ENCODE data around the gene ZDHHC8.

Gene ZDHHC8

GRCh38 chr22:20136603-20136873 lies 4.9 kb downstream of the ZDHHC8 start:
- no peak overlapping the region for H3K18ac ChIP-seq (ENCODE audit: low read length)
- no peak overlapping the region for H3K4ac ChIP-seq (ENCODE audit: low read length)
- peak overlapping the region; percentile 14 for H3K9ac ChIP-seq (ENCODE audit: low read depth, low read length, poor library complexity)
- peaks cover 6 to 8% of the 10 kb centered on the region in 2 donors for H3K36me3 ChIP-seq (replicated peaks in 1 of 2; ENCODE audit: control insufficient read depth in 2 of 2, insufficient read depth in 2 of 2, low read length in 2 of 2)
- H2BK12ac ChIP-seq (ENCODE audit: low read length), result no peak overlapping the region
- H3K4me1 ChIP-seq (ENCODE audit: control insufficient read depth in 2 of 2, insufficient read depth in 1 of 2, low read depth in 1 of 2, low read length in 2 of 2), result peaks cover 7 to 15% of the 10 kb centered on the region in 2 donors
- H3K9me3 ChIP-seq (replicated peaks in 1 of 2; ENCODE audit: control insufficient read depth in 2 of 2, insufficient read depth in 1 of 2, low read depth in 1 of 2, low read length in 2 of 2), result peaks cover 0 to 2% of the 10 kb centered on the region in 2 donors
- no peak overlapping the region for H4K8ac ChIP-seq (ENCODE audit: low read depth, low read length)
- no peak overlapping the region for H3K4me2 ChIP-seq (ENCODE audit: insufficient read depth, low read length, poor library complexity, severe bottlenecking)
- no peak overlapping the region for H2AFZ ChIP-seq (ENCODE audit: low read length)
- DNase-seq (ENCODE audit: low spot score), result no peak
- H3K4me3 ChIP-seq (ENCODE audit: low read length in 2 of 2), result peak overlapping the region in 1 of 2 donors; percentile 61
- H2BK15ac ChIP-seq (ENCODE audit: low read length), result no peak overlapping the region
- H4K91ac ChIP-seq (ENCODE audit: low read depth, low read length, poor library complexity), result peak overlapping the region; percentile 50
- WGBS, 2 donors (ENCODE audit: extremely low coverage in 2 of 2, insufficient read length in 2 of 2, insufficient replicate concordance in 1 of 2), result no CpG with 5 or more reads among the region's 5 CpGs
- H3K14ac ChIP-seq (ENCODE audit: low read length), result no peak overlapping the region
- no peak overlapping the region for H3K27ac ChIP-seq (replicated peaks; ENCODE audit: low read length)
- H3K23ac ChIP-seq (ENCODE audit: low read depth, low read length, poor library complexity), result peak overlapping the region; percentile 8
- H2BK120ac ChIP-seq (ENCODE audit: low read depth, low read length), result no peak overlapping the region
- peaks cover 33% of the 10 kb centered on the region for H3K79me1 ChIP-seq (ENCODE audit: low read depth, low read length)
- H3K27me3 ChIP-seq (ENCODE audit: control insufficient read depth in 3 of 3, insufficient read depth in 3 of 3, low read depth in 1 of 3, low read length in 3 of 3), result no peaks in the 10 kb centered on the region
- H2AK5ac ChIP-seq (ENCODE audit: low read depth, low read length), result no peak overlapping the region
- H2BK5ac ChIP-seq (ENCODE audit: low read length), result peak overlapping the region; percentile 54

- no peak overlapping the region for H4K91ac ChIP-seq (ENCODE audit: low read depth, low read length, poor library complexity)
- H2BK12ac ChIP-seq (ENCODE audit: low read length), result no peak overlapping the region
- H2BK15ac ChIP-seq (ENCODE audit: low read length), result no peak overlapping the region
- WGBS, 2 donors (ENCODE audit: extremely low coverage in 2 of 2, insufficient read length in 2 of 2, insufficient replicate concordance in 1 of 2), result no CpG with 5 or more reads among the region's 13 CpGs
- peaks cover 32% of the 10 kb centered on the region for H3K79me1 ChIP-seq (ENCODE audit: low read depth, low read length)
- H3K9me3 ChIP-seq (replicated peaks in 1 of 2; ENCODE audit: control insufficient read depth in 2 of 2, insufficient read depth in 1 of 2, low read depth in 1 of 2, low read length in 2 of 2), result peaks cover 0 to 2% of the 10 kb centered on the region in 2 donors
- no peak overlapping the region for H3K4me2 ChIP-seq (ENCODE audit: insufficient read depth, low read length, poor library complexity, severe bottlenecking)
- no peak overlapping the region for H2AFZ ChIP-seq (ENCODE audit: low read length)
- H3K14ac ChIP-seq (ENCODE audit: low read length), result peak overlapping the region; percentile 21
- no peak overlapping the region for H3K9ac ChIP-seq (ENCODE audit: low read depth, low read length, poor library complexity)
- H4K8ac ChIP-seq (ENCODE audit: low read depth, low read length), result no peak overlapping the region
- H3K23ac ChIP-seq (ENCODE audit: low read depth, low read length, poor library complexity), result peak overlapping the region; percentile 65
- H3K18ac ChIP-seq (ENCODE audit: low read length), result no peak overlapping the region
- no peak overlapping the region for H3K4ac ChIP-seq (ENCODE audit: low read length)
- H3K27ac ChIP-seq (replicated peaks; ENCODE audit: low read length), result no peak overlapping the region
- peaks cover 6 to 10% of the 10 kb centered on the region in 2 donors for H3K36me3 ChIP-seq (replicated peaks in 1 of 2; ENCODE audit: control insufficient read depth in 2 of 2, insufficient read depth in 2 of 2, low read length in 2 of 2)
- H3K27me3 ChIP-seq (ENCODE audit: control insufficient read depth in 3 of 3, insufficient read depth in 3 of 3, low read depth in 1 of 3, low read length in 3 of 3), result no peaks in the 10 kb centered on the region
- no peak overlapping the region for H3K4me3 ChIP-seq (ENCODE audit: low read length in 2 of 2)
- no peak overlapping the region for H2BK5ac ChIP-seq (ENCODE audit: low read length)
- DNase-seq (ENCODE audit: low spot score), result no peak
- no peak overlapping the region for H2BK120ac ChIP-seq (ENCODE audit: low read depth, low read length)
- no peak overlapping the region for H2AK5ac ChIP-seq (ENCODE audit: low read depth, low read length)
- peaks cover 7 to 15% of the 10 kb centered on the region in 2 donors for H3K4me1 ChIP-seq (ENCODE audit: control insufficient read depth in 2 of 2, insufficient read depth in 1 of 2, low read depth in 1 of 2, low read length in 2 of 2)
Measured at GRCh38 chr22:20137113-20137512, 5.5 kb downstream of the ZDHHC8 start.

GRCh38 chr22:20137671-20138416 lies 6.2 kb downstream of the ZDHHC8 start:
- no peak for DNase-seq (ENCODE audit: low spot score)

GRCh38 chr22:20138417-20138738 lies 6.8 kb downstream of the ZDHHC8 start:
- Histone ChIP-seq H2BK120ac (ENCODE audit: low read depth, low read length) (no peak overlapping the region), H3K4me3 (ENCODE audit: low read length in 2 of 2) (no peak overlapping the region), H3K27ac (replicated peaks; ENCODE audit: low read length) (no peak overlapping the region), H3K9me3 (replicated peaks in 1 of 2; ENCODE audit: control insufficient read depth in 2 of 2, insufficient read depth in 1 of 2, low read depth in 1 of 2, low read length in 2 of 2) (peaks cover 0 to 2% of the 10 kb centered on the region in 2 donors), H2BK5ac (ENCODE audit: low read length) (no peak overlapping the region), H3K36me3 (replicated peaks in 1 of 2; ENCODE audit: control insufficient read depth in 2 of 2, insufficient read depth in 2 of 2, low read length in 2 of 2) (peaks cover 6 to 10% of the 10 kb centered on the region in 2 donors), H4K91ac (ENCODE audit: low read depth, low read length, poor library complexity) (no peak overlapping the region), H3K23ac (ENCODE audit: low read depth, low read length, poor library complexity) (no peak overlapping the region), H3K4me2 (ENCODE audit: insufficient read depth, low read length, poor library complexity, severe bottlenecking) (no peak overlapping the region), H3K27me3 (ENCODE audit: control insufficient read depth in 3 of 3, insufficient read depth in 3 of 3, low read depth in 1 of 3, low read length in 3 of 3) (no peaks in the 10 kb centered on the region), H4K8ac (ENCODE audit: low read depth, low read length) (no peak overlapping the region), H3K18ac (ENCODE audit: low read length) (no peak overlapping the region), H2BK12ac (ENCODE audit: low read length) (no peak overlapping the region), H2AK5ac (ENCODE audit: low read depth, low read length) (no peak overlapping the region), H3K79me1 (ENCODE audit: low read depth, low read length) (peaks cover 30% of the 10 kb centered on the region), H2AFZ (ENCODE audit: low read length) (no peak overlapping the region), H2BK15ac (ENCODE audit: low read length) (no peak overlapping the region), H3K4ac (ENCODE audit: low read length) (no peak overlapping the region), H3K4me1 (ENCODE audit: control insufficient read depth in 2 of 2, insufficient read depth in 1 of 2, low read depth in 1 of 2, low read length in 2 of 2) (peaks cover 0 to 7% of the 10 kb centered on the region in 2 donors), H3K9ac (ENCODE audit: low read depth, low read length, poor library complexity) (no peak overlapping the region), H3K14ac (ENCODE audit: low read length) (no peak overlapping the region)
- no peak for DNase-seq (ENCODE audit: low spot score)
- no CpG with 5 or more reads among the region's 4 CpGs for WGBS, 2 donors (ENCODE audit: extremely low coverage in 2 of 2, insufficient read length in 2 of 2, insufficient replicate concordance in 1 of 2)

More at GRCh38 chr22:20137671-20138416, 6.2 kb downstream of the ZDHHC8 start:
- Histone ChIP-seq H2AFZ (ENCODE audit: low read length) (no peak overlapping the region), H4K91ac (ENCODE audit: low read depth, low read length, poor library complexity) (no peak overlapping the region), H2BK15ac (ENCODE audit: low read length) (no peak overlapping the region), H2BK12ac (ENCODE audit: low read length) (peak overlapping the region; percentile 22), H3K4me2 (ENCODE audit: insufficient read depth, low read length, poor library complexity, severe bottlenecking) (no peak overlapping the region), H2BK120ac (ENCODE audit: low read depth, low read length) (no peak overlapping the region), H3K36me3 (replicated peaks in 1 of 2; ENCODE audit: control insufficient read depth in 2 of 2, insufficient read depth in 2 of 2, low read length in 2 of 2) (peaks cover 6 to 10% of the 10 kb centered on the region in 2 donors), H3K23ac (ENCODE audit: low read depth, low read length, poor library complexity) (peak overlapping the region; percentile 89), H3K9me3 (replicated peaks in 1 of 2; ENCODE audit: control insufficient read depth in 2 of 2, insufficient read depth in 1 of 2, low read depth in 1 of 2, low read length in 2 of 2) (peaks cover 0 to 2% of the 10 kb centered on the region in 2 donors), H3K27me3 (ENCODE audit: control insufficient read depth in 3 of 3, insufficient read depth in 3 of 3, low read depth in 1 of 3, low read length in 3 of 3) (no peaks in the 10 kb centered on the region), H3K18ac (ENCODE audit: low read length) (peak overlapping the region; percentile 38), H2BK5ac (ENCODE audit: low read length) (peak overlapping the region; percentile 39), H3K4ac (ENCODE audit: low read length) (no peak overlapping the region), H2AK5ac (ENCODE audit: low read depth, low read length) (peak overlapping the region; percentile 56), H3K14ac (ENCODE audit: low read length) (no peak overlapping the region), H3K4me3 (ENCODE audit: low read length in 2 of 2) (no peak overlapping the region), H4K8ac (ENCODE audit: low read depth, low read length) (no peak overlapping the region), H3K27ac (replicated peaks; ENCODE audit: low read length) (no peak overlapping the region), H3K79me1 (ENCODE audit: low read depth, low read length) (peaks cover 30% of the 10 kb centered on the region), H3K4me1 (ENCODE audit: control insufficient read depth in 2 of 2, insufficient read depth in 1 of 2, low read depth in 1 of 2, low read length in 2 of 2) (peaks cover 0 to 8% of the 10 kb centered on the region in 2 donors), H3K9ac (ENCODE audit: low read depth, low read length, poor library complexity) (peak overlapping the region; percentile 44)
- no CpG with 5 or more reads among the region's 26 CpGs for WGBS, 2 donors (ENCODE audit: extremely low coverage in 2 of 2, insufficient read length in 2 of 2, insufficient replicate concordance in 1 of 2)
